Fibroblast of skin of right quadriceps (primary cell): ENCODE results near the gene STX8.

Source experiments
- DNase-seq: peaks from one replicate; pipeline ENCODE4 v3.0.0-alpha.2; 2013

The STX8 gene

GRCh38 chr17:9554715-9555114 lies 20.9 kb downstream of the STX8 start:
- peak; percentile 39 for DNase-seq

DNA sequence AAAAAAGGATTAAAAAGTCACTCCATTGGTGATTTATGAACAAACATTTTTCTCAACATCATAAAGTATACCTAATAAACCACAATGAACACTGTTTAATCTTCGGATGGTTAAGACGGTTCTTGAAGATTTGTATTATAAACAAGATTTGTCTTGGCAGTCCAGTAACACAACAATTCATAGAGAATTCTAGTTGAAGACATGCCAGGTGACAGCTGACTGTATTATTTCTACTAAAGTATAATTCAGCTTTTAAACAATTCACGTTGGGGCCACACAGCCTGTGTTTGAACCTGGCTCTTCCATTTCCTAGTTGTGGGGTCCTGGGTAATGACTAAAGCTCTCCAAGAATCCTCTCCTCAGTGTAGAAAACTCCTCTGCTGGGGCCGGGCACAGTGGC lies 22.0 kb downstream of the STX8 start:
- no peak for DNase-seq

GRCh38 chr17:9553181-9553580 lies 22.4 kb downstream of the STX8 start:
- DNase-seq = no peak

DNA sequence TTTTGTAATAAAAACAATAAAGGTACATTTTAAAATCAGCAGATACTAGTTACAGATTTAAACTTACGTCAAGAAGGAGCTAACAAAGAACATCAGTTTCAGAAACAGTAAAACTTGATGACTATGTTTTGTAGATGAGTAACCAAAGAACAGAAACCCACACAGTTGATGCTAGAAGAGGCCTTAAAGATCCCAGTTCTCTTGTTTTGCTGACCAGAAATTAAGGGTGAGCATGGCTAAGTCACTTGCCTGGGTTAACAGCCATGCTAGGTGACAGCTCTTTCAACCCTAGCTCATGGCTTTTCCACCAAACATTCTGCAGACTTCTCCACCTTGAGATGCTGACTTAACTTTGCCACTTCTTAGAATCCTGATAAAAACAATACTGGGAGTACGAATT lies 26.4 kb downstream of the STX8 start:
- no peak for DNase-seq

DNA sequence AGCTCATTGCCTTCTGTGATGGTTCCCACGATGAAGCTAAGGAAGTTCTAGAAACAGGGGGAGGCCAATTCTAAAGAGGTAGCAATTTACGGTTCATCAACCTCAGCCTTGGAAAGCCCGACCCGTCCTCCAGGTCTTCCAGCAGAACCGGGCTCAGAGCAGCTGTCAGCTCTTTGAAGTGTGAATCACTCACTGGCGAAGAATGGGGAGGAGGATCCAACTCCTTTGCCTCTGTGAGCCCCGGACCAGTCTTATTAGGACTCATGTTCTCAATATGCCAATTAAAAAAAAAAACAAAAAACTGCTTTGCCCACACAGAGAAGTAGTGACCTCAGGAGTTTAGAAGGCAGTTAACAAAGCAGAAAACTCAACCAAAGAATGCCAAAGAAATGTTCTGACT lies 31.4 kb downstream of the STX8 start:
- no peak for DNase-seq

DNA sequence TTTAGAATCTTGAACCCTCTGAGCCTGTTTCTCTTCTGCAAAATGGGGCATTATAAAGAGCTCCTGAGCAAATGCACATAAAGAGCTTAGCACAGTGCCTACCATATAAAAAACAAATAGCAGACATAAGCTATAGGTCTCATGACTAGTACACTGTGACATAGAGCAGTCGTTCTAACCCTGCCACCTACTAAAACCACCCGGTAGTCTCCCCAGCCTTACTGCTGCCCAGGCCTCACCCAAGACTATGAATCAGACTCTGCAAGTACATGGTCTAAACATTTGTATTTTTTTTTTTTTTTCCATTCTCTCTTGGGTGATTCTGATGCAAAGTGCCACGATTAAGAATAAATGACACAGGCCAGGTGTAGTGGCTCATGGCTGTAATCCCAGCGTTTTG lies 33.9 kb downstream of the STX8 start:
- DNase-seq = no peak

- DNase-seq = no peak
Observed at GRCh38 chr17:9538626-9539025, 37.0 kb downstream of the STX8 start.

- DNase-seq = no peak
Observed at GRCh38 chr17:9537177-9537776, 38.3 kb downstream of the STX8 start.

DNA sequence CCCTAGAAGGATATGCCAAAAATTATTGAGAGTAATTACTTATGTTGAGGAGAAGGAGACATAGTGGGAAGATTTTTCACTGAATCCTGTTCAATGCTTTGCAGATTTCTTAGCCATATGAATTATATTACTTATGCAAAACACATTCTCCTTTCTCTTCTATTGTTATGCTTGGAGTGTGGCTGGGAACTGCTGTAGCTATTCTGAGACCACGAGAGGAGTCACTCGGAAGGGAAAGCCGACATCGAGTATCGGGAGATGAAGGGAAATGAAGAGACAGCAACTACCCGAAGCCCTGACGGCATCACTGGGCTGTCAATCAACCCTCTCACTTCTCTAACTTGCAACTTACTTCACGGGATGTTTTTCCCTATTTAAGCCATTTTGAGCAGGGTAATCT lies 39.6 kb downstream of the STX8 start:
- DNase-seq = no peak

DNA sequence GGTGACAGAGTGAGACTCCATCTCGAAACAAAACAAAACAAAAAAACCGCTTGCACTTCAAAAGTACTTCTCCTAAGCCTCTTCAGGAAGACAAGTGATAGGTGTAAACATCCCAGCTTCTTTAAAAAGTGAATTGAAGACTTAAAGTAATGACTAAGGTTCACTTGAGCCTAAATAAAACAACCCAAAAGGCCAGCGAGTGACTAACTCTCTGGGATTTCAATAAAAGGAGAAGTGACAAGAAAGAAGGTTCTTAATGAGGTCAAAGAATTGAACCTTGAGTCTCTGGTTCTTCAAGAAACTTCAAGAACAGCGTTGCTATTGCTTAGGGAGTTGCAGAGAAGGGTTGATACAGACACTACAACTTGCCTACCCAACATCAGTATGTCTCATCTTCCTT lies 42.2 kb downstream of the STX8 start:
- DNase-seq = no peak

GRCh38 chr17:9532715-9533114 lies 42.9 kb downstream of the STX8 start:
- DNase-seq = no peak

DNA sequence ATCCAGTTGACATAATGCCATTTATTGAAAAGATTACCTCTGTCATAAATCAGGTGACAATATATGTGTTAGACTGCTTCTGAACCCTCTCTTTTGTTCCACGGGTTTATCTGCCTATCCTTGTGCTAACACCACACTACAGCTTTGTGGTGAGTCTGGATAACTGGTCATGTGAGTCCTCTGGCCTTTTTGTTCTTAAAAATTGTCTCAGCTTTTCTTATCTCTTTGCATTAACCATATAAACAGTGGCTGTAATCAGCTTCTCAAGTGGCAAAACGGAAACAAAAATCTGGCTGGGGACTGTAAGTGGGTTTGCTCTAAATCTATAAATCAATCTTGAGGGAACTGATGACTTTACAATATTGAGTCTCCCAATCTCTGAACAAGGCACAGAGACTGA lies 44.6 kb downstream of the STX8 start:
- DNase-seq = no peak

GRCh38 chr17:9529033-9529700 lies 46.5 kb downstream of the STX8 start:
- peak; percentile 35 for DNase-seq

- DNase-seq = no peak
Observed at GRCh38 chr17:9527788-9528187, 47.8 kb downstream of the STX8 start.

DNA sequence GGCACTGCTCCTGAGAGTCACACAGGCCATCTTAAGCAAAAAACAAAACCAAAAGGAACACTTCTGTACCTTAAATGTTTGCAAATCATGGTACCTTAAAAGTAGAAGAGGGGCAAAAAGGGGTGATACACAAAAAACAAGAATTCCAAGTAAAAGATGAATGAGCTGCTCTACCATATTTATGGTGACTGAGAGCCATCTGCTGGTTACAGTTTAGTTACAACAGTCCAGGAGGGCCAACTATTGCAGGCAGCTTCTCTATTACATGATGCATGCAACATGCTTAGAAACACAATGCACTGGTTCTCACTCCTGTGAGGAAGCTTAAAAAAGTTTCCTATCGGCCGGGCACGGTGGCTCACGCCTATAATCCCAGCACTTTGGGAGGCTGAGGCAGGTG lies 53.5 kb downstream of the STX8 start:
- DNase-seq = peak; percentile 57

DNA sequence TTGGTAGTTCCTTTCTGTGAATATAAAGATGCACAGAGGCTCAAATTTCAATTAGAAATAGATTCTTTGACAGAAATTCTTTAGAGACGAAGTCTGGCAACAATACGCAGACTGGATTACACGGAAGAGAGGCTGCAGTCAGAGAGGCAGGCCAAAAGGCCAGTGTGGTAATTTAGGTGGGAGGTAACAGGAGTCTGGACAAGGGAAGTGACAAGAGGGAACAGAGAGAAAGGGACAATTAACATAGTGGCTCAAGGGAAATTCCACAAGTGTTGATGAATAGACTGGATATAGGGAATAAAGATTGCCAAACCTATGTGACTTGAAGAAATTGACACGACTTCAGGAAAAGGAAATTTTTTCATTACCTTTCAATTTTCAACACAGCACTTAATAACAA lies 54.6 kb downstream of the STX8 start:
- DNase-seq = no peak

DNA sequence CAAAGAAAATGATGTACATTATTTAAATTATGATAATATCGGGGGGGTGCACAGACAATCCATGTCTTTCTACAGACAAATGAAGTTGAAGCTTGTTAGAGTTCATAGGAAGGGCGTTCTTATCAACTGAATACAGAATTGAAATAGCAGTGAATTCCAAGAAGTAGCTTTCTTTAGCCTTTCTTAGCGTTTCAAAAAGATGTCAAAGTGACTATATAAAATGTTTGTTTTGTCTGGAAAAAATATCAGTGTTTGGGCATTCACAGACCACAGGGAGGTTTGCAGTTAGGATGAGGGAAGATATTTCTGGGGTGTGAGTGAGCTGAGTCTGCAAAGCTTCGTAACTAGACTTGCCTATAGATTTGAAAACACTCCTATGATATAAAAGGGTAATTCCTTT lies 55.0 kb downstream of the STX8 start:
- DNase-seq = no peak

DNA sequence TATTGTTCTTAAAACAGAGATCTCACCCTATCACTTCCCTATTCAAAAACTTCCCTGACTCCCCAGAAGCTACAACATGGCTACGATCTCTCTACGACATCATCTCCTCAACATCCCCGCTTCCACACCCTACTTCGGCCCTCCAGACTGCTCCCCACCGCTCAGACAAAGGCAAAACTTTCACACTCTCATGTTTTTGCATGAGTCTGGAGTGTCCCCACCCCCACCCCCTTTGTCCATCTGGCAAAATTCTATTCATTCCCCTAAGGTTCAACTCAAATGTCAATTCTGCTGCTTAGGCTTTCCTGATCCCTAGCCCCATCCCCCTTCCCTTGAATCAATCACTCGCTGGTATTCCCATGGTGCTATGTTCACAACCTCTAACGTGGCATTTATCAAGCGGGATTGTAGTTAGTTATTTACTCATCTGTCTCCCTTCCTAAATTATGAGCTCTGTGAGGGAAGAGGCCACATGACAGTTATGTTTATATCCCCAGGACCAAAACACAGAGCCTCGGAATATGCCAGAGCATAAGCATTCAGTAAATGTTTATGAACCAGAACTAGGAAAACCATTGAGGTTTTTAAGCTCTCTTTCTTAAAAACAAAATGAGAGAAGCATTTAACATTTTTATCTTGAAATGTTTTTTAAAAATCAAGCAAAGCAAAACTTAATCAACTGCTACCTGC lies 55.9 kb downstream of the STX8 start:
- no peak for DNase-seq

DNA sequence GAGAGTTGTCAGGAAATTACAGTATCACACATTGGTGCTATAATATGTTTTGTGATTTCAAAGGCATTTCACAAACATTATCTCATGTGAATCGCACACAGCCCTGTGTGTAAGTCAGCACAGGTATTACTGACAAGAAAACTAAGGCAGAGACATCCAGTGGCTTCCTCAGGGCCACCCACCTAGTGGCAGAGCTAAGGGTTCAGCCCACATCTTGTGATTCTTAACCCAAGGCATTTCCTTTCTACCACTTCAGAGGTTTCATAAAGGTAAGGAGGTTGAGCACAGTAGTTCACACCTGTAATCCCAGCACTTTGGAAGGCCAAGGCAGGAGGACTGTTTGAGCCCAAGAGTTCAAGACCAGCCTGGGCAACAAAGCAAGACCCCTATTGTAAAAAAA lies 58.2 kb downstream of the STX8 start:
- no peak for DNase-seq

DNA sequence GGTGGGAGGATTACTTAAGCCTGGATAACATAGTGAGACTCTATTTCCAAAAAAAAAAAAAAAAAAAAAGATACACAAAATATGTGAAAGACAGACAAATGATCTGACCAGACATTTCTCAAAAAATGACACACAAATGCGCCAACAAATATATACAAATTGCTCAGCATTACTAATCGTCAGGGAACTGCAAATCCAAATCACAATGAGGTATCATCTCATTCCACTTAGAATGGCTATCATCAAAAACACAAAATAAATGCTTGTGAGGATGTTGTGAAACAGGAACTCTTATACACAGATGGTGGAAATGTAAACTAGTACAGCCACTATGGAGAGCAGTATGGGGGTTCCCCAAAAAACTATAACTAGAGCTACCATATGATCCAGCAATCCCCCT lies 62.4 kb downstream of the STX8 start:
- DNase-seq = no peak

DNA sequence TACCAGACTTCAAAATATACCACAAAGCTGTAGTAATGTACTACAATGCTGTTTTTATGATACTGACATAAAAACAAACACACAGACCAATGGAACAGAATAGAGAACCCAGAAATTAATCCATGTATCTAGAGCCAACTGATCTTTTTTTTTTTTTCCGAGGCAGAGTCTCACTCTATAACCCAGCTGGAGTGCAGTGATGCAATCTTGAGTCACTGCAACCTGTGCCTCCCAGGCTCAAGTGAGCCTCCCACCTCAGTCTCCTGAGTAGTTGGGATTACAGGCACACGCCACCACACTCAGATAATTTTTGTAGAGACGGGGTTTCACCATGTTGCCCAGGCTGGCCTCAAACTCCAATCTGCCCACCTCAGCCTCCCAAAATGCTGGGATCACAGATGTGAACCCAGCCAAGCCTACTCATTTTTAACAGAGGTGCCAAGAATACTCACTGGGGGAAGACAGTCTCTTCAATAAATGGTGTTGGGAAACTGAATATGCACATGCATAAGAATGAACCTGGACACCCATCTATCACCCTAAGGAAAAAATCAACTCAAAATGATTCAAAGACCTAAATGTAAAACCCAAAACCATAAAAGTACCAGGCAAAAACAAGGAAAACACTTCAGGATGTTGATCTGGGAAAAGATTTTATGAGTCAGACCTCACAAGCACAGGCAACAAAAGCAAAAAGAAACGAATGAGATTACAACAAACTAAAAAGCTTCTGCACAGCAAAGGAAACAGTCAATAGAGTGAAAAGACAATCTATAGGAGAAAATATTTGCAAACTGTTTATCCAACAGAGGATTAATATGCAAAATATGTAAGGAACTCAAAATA lies 63.1 kb downstream of the STX8 start:
- peak; percentile 47 for DNase-seq

DNA sequence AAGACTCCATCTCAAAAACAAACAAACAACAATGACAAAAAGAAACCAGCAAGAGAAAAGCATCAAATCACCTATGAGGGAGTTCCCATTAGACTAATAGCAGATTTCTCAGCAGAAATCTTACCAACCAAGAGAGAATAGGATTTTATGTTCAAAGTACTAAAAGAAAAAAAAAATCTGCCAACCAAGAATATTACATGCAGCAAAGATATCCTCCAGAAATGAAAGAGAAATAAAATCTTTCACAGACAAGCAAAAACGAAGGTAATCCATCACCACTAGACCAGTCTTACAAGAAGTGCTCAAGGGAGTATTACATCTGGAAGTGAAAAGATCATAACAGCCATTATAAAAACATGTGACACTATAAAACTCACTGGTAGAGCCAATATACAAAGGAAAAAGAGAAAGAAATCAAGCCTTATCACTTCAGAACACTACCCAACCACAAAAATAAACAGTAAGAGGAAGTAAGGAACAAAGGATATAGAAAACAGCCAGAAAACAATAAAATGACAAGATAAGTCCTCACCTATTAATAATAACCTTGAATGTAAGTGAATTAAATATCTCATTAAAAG lies 66.3 kb downstream of the STX8 start:
- DNase-seq = no peak

DNA sequence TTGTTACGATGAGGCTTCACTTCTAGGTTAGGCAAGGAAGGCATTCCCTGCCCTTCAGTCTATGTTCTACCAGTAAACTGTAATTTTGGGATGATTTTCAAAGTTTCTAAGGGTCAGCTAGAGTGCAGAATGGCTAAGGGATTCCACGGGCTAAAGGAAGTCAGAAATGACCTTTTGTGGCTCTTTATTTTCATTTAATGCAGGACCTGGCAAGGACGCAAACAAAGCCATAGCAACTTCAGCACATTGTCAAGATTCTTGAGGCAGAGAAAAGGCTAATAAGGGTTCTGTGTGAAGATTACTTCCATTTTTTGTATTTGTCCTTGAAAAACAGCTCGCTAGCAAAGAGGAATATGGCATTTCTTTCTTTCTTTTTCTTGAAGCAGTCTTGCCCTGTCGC lies 76.6 kb downstream of the STX8 start:
- DNase-seq = no peak
